HEK293 (cell line): ENCODE results near the gene GNB3.
"Not testable (repeated sequence)": the region's sequence is repeated elsewhere in the genome, so short reads cannot be mapped to it uniquely, and the experiment has no call there.

ENCODE experiments used
- CTCF ChIA-PET: fragments of 350-600 bp; formaldehyde crosslinking; extraction: SDS; loops from one replicate; lab custom pipeline; 2021; ENCODE audit warnings: antibody characterized with exemption; lab: Yijun Ruan, JAX
- POLR2A ChIA-PET: fragments of 300-600 bp; formaldehyde crosslinking; extraction: SDS; loops from one replicate; lab custom pipeline; 2020; ENCODE audit warnings: antibody characterized with exemption, inconsistent platforms; lab: Yijun Ruan, JAX
- H3K27ac ChIP-seq: fragments of 200-500 bp; sonication (Bioruptor generic); 2 replicates; pipeline ENCODE4 v1.5.1; 2014; ENCODE audit warnings: low read depth, low read length, control low read depth, inconsistent platforms; ENCODE audit errors: extremely low read depth
- H3K36me3 ChIP-seq, 2 experiments: fragments of 200-500 bp in 1 of 2; sonication (Bioruptor generic) in 1 of 2; 1 replicate in 1 of 2; 2 replicates in 1 of 2; pipeline ENCODE4 v1.5.1; 2014 to 2017; ENCODE audit warnings: inconsistent platforms in 2 of 2, low read length in 2 of 2; ENCODE audit not compliant: control insufficient read depth in 2 of 2, insufficient read depth in 1 of 2
- H3K4me1 ChIP-seq: fragments of 200-500 bp; sonication (Bioruptor generic); 2 replicates; pipeline ENCODE4 v1.5.1; 2014; ENCODE audit warnings: mild to moderate bottlenecking, low read length, inconsistent platforms; ENCODE audit not compliant: control insufficient read depth, insufficient read depth
- H3K4me3 ChIP-seq: 2 replicates; pipeline ENCODE4 v1.5.1; 2011; ENCODE audit warnings: low read depth, mild to moderate bottlenecking, control low read depth, low read length, moderate library complexity
- H3K9me3 ChIP-seq: fragments of 200-500 bp; sonication (Bioruptor generic); 2 replicates; pipeline ENCODE4 v1.5.1; 2014; ENCODE audit warnings: low read depth, low read length, inconsistent platforms; ENCODE audit not compliant: control insufficient read depth, insufficient read depth
- GFI1B ChIP-seq: fragments of 450-650 bp; formaldehyde crosslinking; IDR thresholded peaks from 2 replicates; pipeline ENCODE4 v1.5.1; 2016; ENCODE audit warnings: missing biosample characterization, missing genetic modification characterization
- IKZF3 ChIP-seq: fragments of 450-650 bp; IDR thresholded peaks from 2 replicates; pipeline ENCODE4 v1.5.0; 2018; ENCODE audit warnings: missing biosample characterization, mild to moderate bottlenecking, missing genetic modification characterization, moderate library complexity
- KLF1 ChIP-seq: fragments of 450-650 bp; formaldehyde crosslinking; IDR thresholded peaks from 2 replicates; pipeline ENCODE4 v1.5.1; 2016; ENCODE audit warnings: missing biosample characterization, missing genetic modification characterization
- KLF16 ChIP-seq: fragments of 450-650 bp; formaldehyde crosslinking; IDR thresholded peaks from 2 replicates; pipeline ENCODE4 v1.5.1; 2017; ENCODE audit warnings: missing biosample characterization, missing genetic modification characterization
- MEIS1 ChIP-seq: sonication (generic); formaldehyde crosslinking; IDR thresholded peaks from 2 replicates; pipeline ENCODE4 v1.8.1; 2022; ENCODE audit warnings: missing genetic modification reagents, mild to moderate bottlenecking, borderline replicate concordance
- OSR2 ChIP-seq: fragments of 450-650 bp; formaldehyde crosslinking; IDR thresholded peaks from 2 replicates; pipeline ENCODE4 v1.5.1; 2016; ENCODE audit warnings: missing biosample characterization, missing genetic modification characterization
- OVOL3 ChIP-seq: fragments of 450-650 bp; formaldehyde crosslinking; IDR thresholded peaks from 2 replicates; pipeline ENCODE4 v1.5.1; 2016; ENCODE audit warnings: missing biosample characterization, missing genetic modification characterization
- RBAK ChIP-seq: fragments of 450-650 bp; formaldehyde crosslinking; IDR thresholded peaks from 2 replicates; pipeline ENCODE4 v1.5.1; 2016; ENCODE audit warnings: missing biosample characterization, missing genetic modification characterization
- YY2 ChIP-seq: fragments of 450-650 bp; formaldehyde crosslinking; IDR thresholded peaks from 2 replicates; pipeline ENCODE4 v1.5.1; 2016; ENCODE audit warnings: missing biosample characterization, missing genetic modification characterization
- ZBTB17 ChIP-seq: fragments of 450-650 bp; formaldehyde crosslinking; IDR thresholded peaks from 2 replicates; pipeline ENCODE4 v1.5.1; 2016; ENCODE audit warnings: missing biosample characterization, missing genetic modification characterization
- ZFP3 ChIP-seq: fragments of 450-650 bp; formaldehyde crosslinking; IDR thresholded peaks from 2 replicates; pipeline ENCODE4 v1.5.1; 2016; ENCODE audit warnings: low read depth, missing biosample characterization, missing genetic modification characterization
- ZFP41 ChIP-seq: fragments of 450-650 bp; formaldehyde crosslinking; IDR thresholded peaks from 2 replicates; pipeline ENCODE4 v1.5.1; 2016; ENCODE audit warnings: missing biosample characterization, missing genetic modification characterization, borderline replicate concordance
- ZFP69B ChIP-seq: fragments of 450-650 bp; formaldehyde crosslinking; IDR thresholded peaks from 2 replicates; pipeline ENCODE4 v1.5.1; 2016; ENCODE audit warnings: missing biosample characterization, missing genetic modification characterization
- ZNF114 ChIP-seq: fragments of 450-650 bp; formaldehyde crosslinking; IDR thresholded peaks from 2 replicates; pipeline ENCODE4 v1.5.0; 2017; ENCODE audit warnings: missing biosample characterization, missing genetic modification characterization
- ZNF121 ChIP-seq: fragments of 450-650 bp; formaldehyde crosslinking; IDR thresholded peaks from 2 replicates; pipeline ENCODE4 v1.5.1; 2016; ENCODE audit warnings: missing biosample characterization, missing genetic modification characterization
- ZNF223 ChIP-seq: fragments of 450-650 bp; formaldehyde crosslinking; IDR thresholded peaks from 2 replicates; pipeline ENCODE4 v1.5.1; 2016; ENCODE audit warnings: missing biosample characterization, missing genetic modification characterization
- ZNF37A ChIP-seq: fragments of 450-650 bp; IDR thresholded peaks from 2 replicates; pipeline ENCODE4 v1.5.1; 2018; ENCODE audit warnings: missing biosample characterization, missing genetic modification characterization
- ZNF501 ChIP-seq: fragments of 450-650 bp; formaldehyde crosslinking; IDR thresholded peaks from 2 replicates; pipeline ENCODE4 v1.5.1; 2016; ENCODE audit warnings: missing biosample characterization, missing genetic modification characterization
- ZNF549 ChIP-seq: fragments of 450-650 bp; IDR thresholded peaks from 2 replicates; pipeline ENCODE4 v1.5.1; 2018; ENCODE audit warnings: missing biosample characterization, missing genetic modification characterization, mild to moderate bottlenecking, inconsistent platforms, moderate library complexity
- ZXDB ChIP-seq: fragments of 450-650 bp; formaldehyde crosslinking; IDR thresholded peaks from 2 replicates; pipeline ENCODE4 v1.5.1; 2016; ENCODE audit warnings: missing biosample characterization, missing genetic modification characterization
- TF ChIP-seq, protein P1 (sequence below): fragments of 450-650 bp; formaldehyde crosslinking; IDR thresholded peaks from 2 replicates; pipeline ENCODE4 v1.5.1; 2016; ENCODE audit warnings: missing biosample characterization, missing genetic modification characterization
- TF ChIP-seq, protein P2 (sequence below): fragments of 450-650 bp; IDR thresholded peaks from 2 replicates; pipeline ENCODE4 v1.5.1; 2018; ENCODE audit warnings: missing biosample characterization, missing genetic modification characterization
- TF ChIP-seq, protein P3 (sequence below): fragments of 450-650 bp; IDR thresholded peaks from 2 replicates; pipeline ENCODE4 v1.5.1; 2018; ENCODE audit warnings: missing biosample characterization, mild to moderate bottlenecking, missing genetic modification characterization
- TF ChIP-seq, protein P4 (sequence below): fragments of 450-650 bp; formaldehyde crosslinking; IDR thresholded peaks from 2 replicates; pipeline ENCODE4 v1.5.1; 2016; ENCODE audit warnings: missing biosample characterization, missing genetic modification characterization

The GNB3 gene

DNA sequence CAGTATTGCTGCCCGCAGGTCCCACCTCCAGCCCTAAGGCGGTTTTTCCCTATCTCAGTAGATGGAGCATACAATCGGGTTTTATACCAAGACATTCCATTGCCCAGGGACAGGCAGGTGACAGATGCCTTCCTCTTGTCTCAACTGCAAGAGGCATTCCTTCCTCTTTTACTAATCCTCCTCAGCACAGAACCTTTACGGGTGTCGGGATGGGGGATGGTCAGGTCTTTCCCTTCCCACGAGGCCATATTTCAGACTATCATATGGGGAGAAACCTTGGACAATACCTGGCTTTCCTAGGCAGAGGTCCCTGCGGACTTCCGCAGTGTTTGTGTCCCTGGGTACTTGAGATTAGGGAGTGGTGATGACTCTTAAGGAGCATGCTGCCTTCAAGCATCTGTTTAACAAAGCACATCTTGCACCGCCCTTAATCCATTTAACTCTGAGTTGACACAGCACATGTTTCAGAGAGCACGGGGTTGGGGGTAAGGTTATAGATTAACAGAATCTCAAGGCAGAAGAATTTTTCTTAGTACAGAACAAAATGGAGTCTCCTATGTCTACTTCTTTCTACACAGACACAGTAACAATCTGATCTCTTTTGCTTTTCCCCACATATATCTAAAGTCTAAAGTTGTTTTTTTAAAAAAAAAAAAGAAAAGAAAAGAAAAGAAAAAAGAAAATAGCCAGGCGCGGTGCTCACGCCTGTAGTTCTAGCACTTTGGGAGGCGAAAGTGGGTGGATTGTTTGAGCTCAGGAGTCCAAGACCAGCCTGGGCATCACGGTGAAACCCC lies 45.7 kb downstream of the GNB3 start:
- H3K36me3 ChIP-seq: peaks cover 0 to 13% of the 10 kb centered on the region in 2 experiments; a peak in 2 of 3 replicates
- ChIA-PET POLR2A (interaction anchor here (0.9 to 1.0 kb wide), 2 partner anchors 13 kb away, joined by 3 read pairs; partner anchors contain the start of gene SPSB2), CTCF (interaction anchor here (1.8 kb wide), 1 partner anchor 14 kb away, joined by 8 read pairs; the partner anchor contains the start of gene SPSB2)
- not testable (repeated sequence) for H3K9me3 ChIP-seq, H3K4me3 ChIP-seq, H3K27ac ChIP-seq, H3K4me1 ChIP-seq
- peak; percentile 38; the same call in 1 of the 2 replicates for TF ChIP-seq KLF1 (tag by site-specific recombination)

DNA sequence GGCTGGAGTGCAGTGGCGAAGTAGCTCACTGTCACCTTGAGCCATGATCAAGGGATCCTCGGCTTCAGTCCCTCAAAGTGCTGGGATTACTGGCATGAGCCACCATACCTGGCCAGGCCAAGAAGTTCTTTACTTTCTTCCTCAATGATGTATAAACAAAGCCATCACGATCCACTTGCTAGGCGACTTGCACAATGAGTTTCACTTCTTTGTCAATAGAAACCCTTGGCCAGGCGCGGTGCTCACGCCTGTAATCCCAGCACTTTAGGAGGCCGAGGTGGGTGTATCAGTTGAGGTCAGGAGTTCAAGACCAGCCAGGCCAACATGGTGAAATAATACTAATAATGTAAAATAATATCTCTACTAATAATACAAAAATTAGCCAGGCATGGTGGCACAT lies 46.7 kb downstream of the GNB3 start:
- TF ChIP-seq RBAK (tag by site-specific recombination) (no peak), OVOL3 (tag by site-specific recombination) (no peak), ZNF549 (tag by site-specific recombination) (no peak), ZFP41 (no peak), YY2 (tag by site-specific recombination) (no peak), ZNF114 (tag by site-specific recombination) (no peak), ZNF501 (tag by site-specific recombination) (no peak), MEIS1 (CRISPR knock-in tag) (no peak)
- TF ChIP-seq, protein P1, sequence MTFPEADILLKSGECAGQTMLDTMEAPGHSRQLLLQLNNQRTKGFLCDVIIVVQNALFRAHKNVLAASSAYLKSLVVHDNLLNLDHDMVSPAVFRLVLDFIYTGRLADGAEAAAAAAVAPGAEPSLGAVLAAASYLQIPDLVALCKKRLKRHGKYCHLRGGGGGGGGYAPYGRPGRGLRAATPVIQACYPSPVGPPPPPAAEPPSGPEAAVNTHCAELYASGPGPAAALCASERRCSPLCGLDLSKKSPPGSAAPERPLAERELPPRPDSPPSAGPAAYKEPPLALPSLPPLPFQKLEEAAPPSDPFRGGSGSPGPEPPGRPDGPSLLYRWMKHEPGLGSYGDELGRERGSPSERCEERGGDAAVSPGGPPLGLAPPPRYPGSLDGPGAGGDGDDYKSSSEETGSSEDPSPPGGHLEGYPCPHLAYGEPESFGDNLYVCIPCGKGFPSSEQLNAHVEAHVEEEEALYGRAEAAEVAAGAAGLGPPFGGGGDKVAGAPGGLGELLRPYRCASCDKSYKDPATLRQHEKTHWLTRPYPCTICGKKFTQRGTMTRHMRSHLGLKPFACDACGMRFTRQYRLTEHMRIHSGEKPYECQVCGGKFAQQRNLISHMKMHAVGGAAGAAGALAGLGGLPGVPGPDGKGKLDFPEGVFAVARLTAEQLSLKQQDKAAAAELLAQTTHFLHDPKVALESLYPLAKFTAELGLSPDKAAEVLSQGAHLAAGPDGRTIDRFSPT (tag by site-specific recombination): no peak
- TF ChIP-seq, protein P2, sequence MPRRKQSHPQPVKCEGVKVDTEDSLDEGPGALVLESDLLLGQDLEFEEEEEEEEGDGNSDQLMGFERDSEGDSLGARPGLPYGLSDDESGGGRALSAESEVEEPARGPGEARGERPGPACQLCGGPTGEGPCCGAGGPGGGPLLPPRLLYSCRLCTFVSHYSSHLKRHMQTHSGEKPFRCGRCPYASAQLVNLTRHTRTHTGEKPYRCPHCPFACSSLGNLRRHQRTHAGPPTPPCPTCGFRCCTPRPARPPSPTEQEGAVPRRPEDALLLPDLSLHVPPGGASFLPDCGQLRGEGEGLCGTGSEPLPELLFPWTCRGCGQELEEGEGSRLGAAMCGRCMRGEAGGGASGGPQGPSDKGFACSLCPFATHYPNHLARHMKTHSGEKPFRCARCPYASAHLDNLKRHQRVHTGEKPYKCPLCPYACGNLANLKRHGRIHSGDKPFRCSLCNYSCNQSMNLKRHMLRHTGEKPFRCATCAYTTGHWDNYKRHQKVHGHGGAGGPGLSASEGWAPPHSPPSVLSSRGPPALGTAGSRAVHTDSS (tag by site-specific recombination): no peak
- Histone ChIP-seq H3K27ac (no peak overlapping the region), H3K9me3 (no peaks in the 10 kb centered on the region), H3K4me1 (no peaks in the 10 kb centered on the region), H3K4me3 (no peak overlapping the region), H3K36me3 (peaks cover 0 to 13% of the 10 kb centered on the region in 2 experiments; a peak in 2 of 3 replicates)
- ChIA-PET CTCF (interaction anchor here (0.7 to 1.8 kb wide), 2 partner anchors 15 kb away, joined by 3 to 8 read pairs; partner anchors contain the start of gene SPSB2), POLR2A (interaction anchor here (0.6 to 1.0 kb wide), 3 partner anchors 14 to 471 kb away, joined by 3 read pairs; partner anchors contain the start of gene SPSB2)

DNA sequence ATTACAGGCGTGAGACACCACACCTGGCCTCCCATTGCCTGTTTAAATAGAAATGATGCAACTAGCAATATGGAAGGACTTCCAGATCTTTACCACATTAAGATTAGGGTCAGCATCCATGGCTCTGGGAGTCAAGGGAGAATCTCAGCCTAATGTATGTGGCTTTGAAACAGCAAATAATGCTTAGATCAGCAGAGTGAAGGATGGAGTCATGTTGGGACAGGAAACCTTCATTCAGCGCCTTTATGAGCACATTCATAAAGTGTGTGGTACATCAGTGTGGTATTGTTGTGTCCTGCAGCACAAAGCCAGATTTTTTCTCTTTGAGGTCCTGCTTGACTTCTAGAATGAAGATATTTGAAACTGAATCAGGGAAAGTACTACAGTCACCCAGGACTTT lies 47.6 kb downstream of the GNB3 start:
- ChIA-PET CTCF (interaction anchor here (0.8 kb wide), 1 partner anchor 16 kb away, joined by 3 read pairs; no protein-coding TSS in a partner anchor), POLR2A (interaction anchor here (1.0 kb wide), 1 partner anchor 16 kb away, joined by 3 read pairs; no protein-coding TSS in a partner anchor)
- H3K4me3 ChIP-seq: no peak overlapping the region
- H3K9me3 ChIP-seq: no peaks in the 10 kb centered on the region
- no peaks in the 10 kb centered on the region for H3K4me1 ChIP-seq
- H3K27ac ChIP-seq: no peak overlapping the region
- peaks cover 0 to 13% of the 10 kb centered on the region in 2 experiments; a peak in 1 of 3 replicates for H3K36me3 ChIP-seq
- TF ChIP-seq, protein P3, sequence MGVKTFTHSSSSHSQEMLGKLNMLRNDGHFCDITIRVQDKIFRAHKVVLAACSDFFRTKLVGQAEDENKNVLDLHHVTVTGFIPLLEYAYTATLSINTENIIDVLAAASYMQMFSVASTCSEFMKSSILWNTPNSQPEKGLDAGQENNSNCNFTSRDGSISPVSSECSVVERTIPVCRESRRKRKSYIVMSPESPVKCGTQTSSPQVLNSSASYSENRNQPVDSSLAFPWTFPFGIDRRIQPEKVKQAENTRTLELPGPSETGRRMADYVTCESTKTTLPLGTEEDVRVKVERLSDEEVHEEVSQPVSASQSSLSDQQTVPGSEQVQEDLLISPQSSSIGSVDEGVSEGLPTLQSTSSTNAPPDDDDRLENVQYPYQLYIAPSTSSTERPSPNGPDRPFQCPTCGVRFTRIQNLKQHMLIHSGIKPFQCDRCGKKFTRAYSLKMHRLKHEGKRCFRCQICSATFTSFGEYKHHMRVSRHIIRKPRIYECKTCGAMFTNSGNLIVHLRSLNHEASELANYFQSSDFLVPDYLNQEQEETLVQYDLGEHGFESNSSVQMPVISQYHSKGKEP (tag by site-specific recombination): 0 out of 2 replicates have a peak, but pooled peaks have one; percentile 23
- TF ChIP-seq ZNF121 (no peak), ZFP3 (no peak), IKZF3 (no peak), YY2 (tag by site-specific recombination) (no peak), ZNF37A (tag by site-specific recombination) (no peak), OSR2 (tag by site-specific recombination) (no peak), ZFP69B (tag by site-specific recombination) (no peak), ZBTB17 (0 out of 2 replicates have a peak, but pooled peaks have one; percentile 22), KLF16 (tag by site-specific recombination) (no peak), ZNF223 (tag by site-specific recombination) (no peak), GFI1B (tag by site-specific recombination) (peak; percentile 15; the same call in 1 of the 2 replicates), ZXDB (tag by site-specific recombination) (no peak)
- TF ChIP-seq, protein P4, sequence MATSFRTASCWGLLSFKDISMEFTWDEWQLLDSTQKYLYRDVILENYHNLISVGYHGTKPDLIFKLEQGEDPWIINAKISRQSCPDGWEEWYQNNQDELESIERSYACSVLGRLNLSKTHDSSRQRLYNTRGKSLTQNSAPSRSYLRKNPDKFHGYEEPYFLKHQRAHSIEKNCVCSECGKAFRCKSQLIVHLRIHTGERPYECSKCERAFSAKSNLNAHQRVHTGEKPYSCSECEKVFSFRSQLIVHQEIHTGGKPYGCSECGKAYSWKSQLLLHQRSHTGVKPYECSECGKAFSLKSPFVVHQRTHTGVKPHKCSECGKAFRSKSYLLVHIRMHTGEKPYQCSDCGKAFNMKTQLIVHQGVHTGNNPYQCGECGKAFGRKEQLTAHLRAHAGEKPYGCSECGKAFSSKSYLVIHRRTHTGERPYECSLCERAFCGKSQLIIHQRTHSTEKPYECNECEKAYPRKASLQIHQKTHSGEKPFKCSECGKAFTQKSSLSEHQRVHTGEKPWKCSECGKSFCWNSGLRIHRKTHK (tag by site-specific recombination): no peak
